HFFc6 (cell line): ENCODE results near the gene SELENOK. TPM values are rescaled to one million over a fixed set of nuclear protein-coding genes. Genes with fewer than 3 reads are reported as not detected.

Experiments used
- DNase-seq: peaks from one replicate; pipeline ENCODE4 v3.0.0-alpha.2; 2018
- H3K27ac Mint-ChIP-seq: 2 replicates; pipeline ENCODE4 v1.8.0; 2020; ENCODE audit warnings: mild to moderate bottlenecking, mixed read lengths
- H3K27me3 Mint-ChIP-seq: 2 replicates; pipeline ENCODE4 v1.8.0; 2021; ENCODE audit warnings: mild to moderate bottlenecking, moderate library complexity, mixed read lengths; ENCODE audit not compliant: insufficient read depth
- H3K36me3 Mint-ChIP-seq: 2 replicates; pipeline ENCODE4 v1.8.0; 2021; ENCODE audit warnings: low read depth, mixed read lengths
- H3K4me1 Mint-ChIP-seq: 2 replicates; pipeline ENCODE4 v1.8.0; 2020; ENCODE audit warnings: low read depth, mixed read lengths
- H3K4me3 Mint-ChIP-seq: 2 replicates; pipeline ENCODE4 v1.8.0; 2020; ENCODE audit warnings: mild to moderate bottlenecking, moderate library complexity, mixed read lengths
- H3K9me3 Mint-ChIP-seq: 2 replicates; pipeline ENCODE4 v1.8.0; 2020; ENCODE audit warnings: mild to moderate bottlenecking, mixed read lengths
- total RNA-seq, 6 experiments: library from RNA; stranded (reverse); fragmentation: NEBNext Ultra II Directional; extraction: Animal tissue kit (Norgen Biotek cat#: 25700); gene quantifications; 2 replicates in 1 of 6; 3 replicates in 5 of 6; pipeline ENCODE4 v1.2.3, GENCODE V29; 2021
- TF ChIP-seq, protein P1 (sequence below): fragments of 200-600 bp; sonication (generic); IDR thresholded peaks from 2 replicates; pipeline ENCODE4 v1.5.0; 2021; ENCODE audit warnings: antibody characterized with exemption, mild to moderate bottlenecking

SELENOK gene
- total RNA-seq, 6 experiments from 2014 or later: 28.6 to 42.2 (median 34.4) TPM

DNA sequence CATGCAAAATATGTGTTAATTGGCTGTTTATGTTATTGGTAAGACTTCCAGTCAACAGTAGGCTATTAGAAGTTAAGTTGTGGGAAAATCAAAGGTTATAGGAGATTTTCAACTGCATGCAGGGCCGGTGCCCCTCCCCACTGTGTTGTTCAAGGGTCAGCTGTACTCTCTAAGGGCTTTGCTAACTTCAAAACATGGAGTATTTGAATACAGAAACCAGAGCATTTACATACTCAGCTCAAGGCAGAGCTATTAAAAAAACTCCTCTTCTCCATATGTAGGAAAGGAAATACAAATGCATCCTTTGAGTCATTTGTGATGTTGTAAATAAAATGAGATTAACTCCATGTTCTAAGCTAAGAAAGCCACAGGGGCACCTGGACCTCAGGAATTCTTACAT is 28.5 kb downstream of the SELENOK start:
- TF ChIP-seq, protein P1, sequence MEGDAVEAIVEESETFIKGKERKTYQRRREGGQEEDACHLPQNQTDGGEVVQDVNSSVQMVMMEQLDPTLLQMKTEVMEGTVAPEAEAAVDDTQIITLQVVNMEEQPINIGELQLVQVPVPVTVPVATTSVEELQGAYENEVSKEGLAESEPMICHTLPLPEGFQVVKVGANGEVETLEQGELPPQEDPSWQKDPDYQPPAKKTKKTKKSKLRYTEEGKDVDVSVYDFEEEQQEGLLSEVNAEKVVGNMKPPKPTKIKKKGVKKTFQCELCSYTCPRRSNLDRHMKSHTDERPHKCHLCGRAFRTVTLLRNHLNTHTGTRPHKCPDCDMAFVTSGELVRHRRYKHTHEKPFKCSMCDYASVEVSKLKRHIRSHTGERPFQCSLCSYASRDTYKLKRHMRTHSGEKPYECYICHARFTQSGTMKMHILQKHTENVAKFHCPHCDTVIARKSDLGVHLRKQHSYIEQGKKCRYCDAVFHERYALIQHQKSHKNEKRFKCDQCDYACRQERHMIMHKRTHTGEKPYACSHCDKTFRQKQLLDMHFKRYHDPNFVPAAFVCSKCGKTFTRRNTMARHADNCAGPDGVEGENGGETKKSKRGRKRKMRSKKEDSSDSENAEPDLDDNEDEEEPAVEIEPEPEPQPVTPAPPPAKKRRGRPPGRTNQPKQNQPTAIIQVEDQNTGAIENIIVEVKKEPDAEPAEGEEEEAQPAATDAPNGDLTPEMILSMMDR: no peak
- H3K36me3 Mint-ChIP-seq: peaks cover 27% of the 10 kb centered on the region

GRCh38 chr3:53862241-53862640 is 29.4 kb downstream of the SELENOK start:
- Mint-ChIP-seq H3K36me3 (peaks cover 23% of the 10 kb centered on the region), H3K4me3 (no peak overlapping the region), H3K9me3 (no peaks in the 10 kb centered on the region), H3K27ac (no peak overlapping the region), H3K4me1 (no peaks in the 10 kb centered on the region), H3K27me3 (peaks cover 2% of the 10 kb centered on the region)
- TF ChIP-seq, protein P1: no peak
- no peak for DNase-seq

More for the DNA sequence above, 28.5 kb downstream of the SELENOK start:
- Mint-ChIP-seq H3K4me3 (no peak overlapping the region), H3K27ac (no peak overlapping the region), H3K4me1 (no peaks in the 10 kb centered on the region), H3K27me3 (peaks cover 2% of the 10 kb centered on the region; the same call in 1 of the 2 replicates), H3K9me3 (no peaks in the 10 kb centered on the region)
- no peak for DNase-seq

GRCh38 chr3:53860196-53860595 is 31.5 kb downstream of the SELENOK start:
- H3K36me3 Mint-ChIP-seq: peaks cover 23% of the 10 kb centered on the region
- DNase-seq: no peak
- H3K9me3 Mint-ChIP-seq: no peaks in the 10 kb centered on the region
- H3K4me3 Mint-ChIP-seq: no peak overlapping the region
- H3K4me1 Mint-ChIP-seq: no peaks in the 10 kb centered on the region
- no peak overlapping the region for H3K27ac Mint-ChIP-seq
- TF ChIP-seq, protein P1: no peak
- H3K27me3 Mint-ChIP-seq: peaks cover 2% of the 10 kb centered on the region

DNA sequence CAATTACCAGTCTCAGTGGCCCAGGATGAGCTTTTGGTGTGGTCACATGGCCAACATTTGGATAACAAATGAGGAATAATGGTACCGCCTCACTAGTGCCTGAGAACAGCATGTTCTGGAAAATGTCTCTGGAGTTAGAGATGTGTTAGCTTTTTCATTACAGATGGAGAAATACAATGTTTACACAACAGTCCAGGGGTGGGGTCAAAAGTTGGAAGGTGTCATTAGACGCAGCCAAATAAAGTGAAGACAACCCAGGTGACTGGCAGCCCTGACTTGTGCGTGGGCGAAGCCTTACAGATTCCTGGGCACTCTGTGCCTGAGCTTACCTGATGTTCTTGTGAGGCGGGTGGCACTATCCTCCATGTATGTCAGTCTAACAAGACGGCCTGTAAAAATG is 32.5 kb downstream of the SELENOK start:
- no peaks in the 10 kb centered on the region for H3K9me3 Mint-ChIP-seq
- TF ChIP-seq, protein P1: no peak
- DNase-seq: no peak
- no peak overlapping the region for H3K27ac Mint-ChIP-seq
- H3K27me3 Mint-ChIP-seq: peaks cover 2% of the 10 kb centered on the region
- peaks cover 16% of the 10 kb centered on the region for H3K36me3 Mint-ChIP-seq
- H3K4me3 Mint-ChIP-seq: no peak overlapping the region
- no peaks in the 10 kb centered on the region for H3K4me1 Mint-ChIP-seq

GRCh38 chr3:53858096-53858741 is 33.4 kb downstream of the SELENOK start:
- DNase-seq: no peak
- no peaks in the 10 kb centered on the region for H3K9me3 Mint-ChIP-seq
- H3K27me3 Mint-ChIP-seq: peaks cover 2% of the 10 kb centered on the region; the same call in 1 of the 2 replicates
- H3K27ac Mint-ChIP-seq: no peak overlapping the region
- H3K36me3 Mint-ChIP-seq: peaks cover 16% of the 10 kb centered on the region
- H3K4me3 Mint-ChIP-seq: no peak overlapping the region
- TF ChIP-seq, protein P1: 0 out of 2 replicates have a peak, but pooled peaks have one; percentile 7
- H3K4me1 Mint-ChIP-seq: no peaks in the 10 kb centered on the region
